Heart left ventricle (tissue), 16 donors: ENCODE measurements around the gene LYPD1. TPM values are rescaled to one million over a fixed set of nuclear protein-coding genes. Genes with fewer than 3 reads are reported as not detected.

ENCODE experiments used
- ATAC-seq, 4 donors: fragments of 200-7000 bp; cut with Tn5 transposase; one replicate each; pipeline ENCODE4 v1.9.1; 2020 to 2022; ENCODE audit warnings: moderate library complexity in 4 of 4, mild to moderate bottlenecking in 3 of 4, moderate number of reproducible peaks in 1 of 4
- DNase-seq, 5 donors: peaks; one replicate each; pipeline ENCODE4 v3.0.0-alpha.2; 2020
- H3K27ac ChIP-seq, 12 donors: fragments of 200-600 bp; sonication (generic) in 4 of 12; one replicate each; pipeline versions ENCODE4 v1.5.0 to v1.8.0; 2016 to 2022; ENCODE audit warnings: mild to moderate bottlenecking in 2 of 12
- H3K27me3 ChIP-seq, 9 donors: fragments of 200-600 bp; sonication (generic) in 2 of 9; one replicate each; pipeline versions ENCODE4 v1.5.1 to v1.8.0; 2016 to 2022; ENCODE audit warnings: mild to moderate bottlenecking in 3 of 9
- H3K36me3 ChIP-seq, 9 donors: fragments of 200-600 bp; sonication (generic) in 2 of 9; one replicate each; pipeline versions ENCODE4 v1.5.0 to v1.8.0; 2018 to 2022; ENCODE audit warnings: mild to moderate bottlenecking in 2 of 9
- H3K4me1 ChIP-seq, 12 donors: fragments of 200-600 bp; sonication (generic) in 4 of 12; one replicate each; pipeline versions ENCODE4 v1.5.0 to v1.8.0; 2016 to 2022; ENCODE audit warnings: mild to moderate bottlenecking in 3 of 12
- H3K4me3 ChIP-seq, 12 donors: fragments of 200-600 bp; sonication (generic) in 4 of 12; one replicate each; pipeline versions ENCODE4 v1.5.0 to v1.8.0; 2017 to 2022; ENCODE audit warnings: mild to moderate bottlenecking in 9 of 12, moderate library complexity in 4 of 12
- H3K9me3 ChIP-seq, 12 donors: fragments of 200-600 bp; sonication (generic) in 4 of 12; one replicate each; pipeline versions ENCODE4 v1.5.0 to v1.8.0; 2016 to 2022; ENCODE audit warnings: mild to moderate bottlenecking in 1 of 12
- CTCF ChIP-seq, 12 donors: fragments of 200-600 bp; sonication (generic) in 4 of 12; IDR thresholded peaks; one replicate each; pipeline versions ENCODE4 v1.5.0 to v1.8.0; 2018 to 2022; ENCODE audit warnings: antibody characterized with exemption in 12 of 12, mild to moderate bottlenecking in 5 of 12
- POLR2A ChIP-seq, 2 donors: fragments of 450-650 bp; IDR thresholded peaks; one replicate each; pipeline ENCODE4 v1.6.1; 2017; ENCODE audit warnings: antibody characterized with exemption in 2 of 2, mild to moderate bottlenecking in 2 of 2, moderate library complexity in 2 of 2
- WGBS, 4 donors: extraction: QIAGEN DNeasy Blood & Tissue Kit in 2 of 4; methylation state at CpG; one replicate each; pipeline versions ENCODE4 v1.1.5 to v1.1.7; 2013 to 2018; 5-methylcytosine and 5-hydroxymethylcytosine counted together
- intact Hi-C, 10 donors: fragments of 100-400 bp; cut with DNase I; formaldehyde crosslinking; loops; one replicate each; pipeline versions ENCODE4 v1.11.1 to v1.14.2; 2022
- polyA plus RNA-seq, 2 donors: library from polyadenylated mRNA; stranded (reverse); fragments of 200-250 nt; gene quantifications; one replicate each; pipeline ENCODE4 v1.2.3, GENCODE V29; 2013
- total RNA-seq, 9 donors: library from RNA; depleted of rRNA in 2 of 9; stranded (reverse); fragments of >200 nt in 2 of 9; fragmentation: NEBNext Ultra II Directional in 3 of 9; extraction: Animal tissue kit (Norgen Biotek cat#: 25700) in 3 of 9; gene quantifications; one replicate each; pipeline versions ENCODE4 v1.1.0 to v1.2.4, GENCODE V29; 2016 to 2023
- donor health status: ischemic (EF 13 %, LVEDD 7.1; RV severe dilation, severe dysfunction).
- donor health status: healthy with polysubstance abuse.
- donor health status: DM: no; HTN: yes; CAD: no.
- donor health status: DM: no; HTN: no; CAD: no.
- donor health status: ischemic (EF 25% LVEDD 6.9; RV normal size, moderate dysfunction).
- donor health status: ischemic (EF 25% LVEDD 5.7; RV mildly dilated, moderate dysfunction).
- donor health status: healthy.
- donor health status: DM: yes; HTN: yes; CAD: no.
- donor health status: ischemic (EF 35%, LVEDD 5.7; RV mildly dilated, moderate dysfunction).
- donor health status: nonischemic (EF 11% LVEDD 7.7; RV severe dilation, severe dysfunction).
- donor health status: DM: yes; HTN: yes; CAD: no.
- donor health status: PGD.
- donor health status: ischemic (EF 29% LVEDD 5.4; RV normal size, mild dysfunction).
- donor health status: nonischemic (EF 23%, LVEDD 6.1; RV moderate dilation, normal function).

Gene LYPD1
- total and polyA plus RNA-seq, 11 donors = 0.15 to 1.8 (median 0.34) TPM; not detected in 3

GRCh38 chr2:132598536-132598935, 71.5 kb downstream of the LYPD1 start:
- Histone ChIP-seq H3K36me3 (no peaks in the 10 kb centered on the region), H3K4me1 (no peaks in the 10 kb centered on the region), H3K4me3 (no peak overlapping the region), H3K9me3 (peaks cover 0 to 8% (median 0%) of the 10 kb centered on the region in 12 donors), H3K27me3 (peaks cover 0 to 11% (median 0%) of the 10 kb centered on the region in 9 donors), H3K27ac (no peak overlapping the region)
- ATAC-seq = no peak
- no peak for TF ChIP-seq CTCF (IDR thresholded peaks at IDR 0.05)
- no peak for TF ChIP-seq POLR2A (IDR thresholded peaks at IDR 0.05)
- WGBS, 4 donors = 80 to 89% (median 81%) methylated on average over 3 of the region's 3 CpGs
- DNase-seq = no peak
- intact Hi-C loops = no loop called here

- TF ChIP-seq CTCF (IDR thresholded peaks at IDR 0.05) = no peak
- TF ChIP-seq POLR2A (IDR thresholded peaks at IDR 0.05) = no peak
- Histone ChIP-seq H3K4me3 (no peak overlapping the region), H3K27me3 (peaks cover 0 to 11% (median 0%) of the 10 kb centered on the region in 9 donors), H3K9me3 (peaks cover 0 to 8% (median 0%) of the 10 kb centered on the region in 12 donors), H3K36me3 (no peaks in the 10 kb centered on the region), H3K4me1 (no peaks in the 10 kb centered on the region), H3K27ac (no peak overlapping the region)
- 83 to 100% (median 91%) methylated on average over 1 of the region's 1 CpG for WGBS, 4 donors
- ATAC-seq (no peak), DNase-seq (no peak)
- intact Hi-C loops = no loop called here
These were observed 72.2 kb downstream of the LYPD1 start for GRCh38 chr2:132597831-132598230.

GRCh38 chr2:132597166-132597565, 72.8 kb downstream of the LYPD1 start:
- ATAC-seq = no peak
- Histone ChIP-seq H3K9me3 (peaks cover 0 to 8% (median 0%) of the 10 kb centered on the region in 12 donors), H3K27me3 (peaks cover 0 to 11% (median 0%) of the 10 kb centered on the region in 9 donors), H3K27ac (no peak overlapping the region), H3K4me1 (no peaks in the 10 kb centered on the region), H3K4me3 (no peak overlapping the region), H3K36me3 (no peaks in the 10 kb centered on the region)
- DNase-seq = no peak
- intact Hi-C loops = no loop called here
- TF ChIP-seq POLR2A (IDR thresholded peaks at IDR 0.05) = no peak
- TF ChIP-seq CTCF (IDR thresholded peaks at IDR 0.05) = no peak

GRCh38 chr2:132595693-132596092, 74.3 kb downstream of the LYPD1 start:
- intact Hi-C loops = no loop called here
- Histone ChIP-seq H3K9me3 (peaks cover 0 to 8% (median 0%) of the 10 kb centered on the region in 12 donors), H3K4me1 (no peaks in the 10 kb centered on the region), H3K27me3 (peaks cover 0 to 11% (median 0%) of the 10 kb centered on the region in 9 donors), H3K4me3 (no peak overlapping the region), H3K36me3 (no peaks in the 10 kb centered on the region), H3K27ac (no peak overlapping the region)
- WGBS, 4 donors = 77 to 91% (median 83%) methylated on average over 2 of the region's 2 CpGs
- TF ChIP-seq CTCF (IDR thresholded peaks at IDR 0.05) = no peak
- TF ChIP-seq POLR2A (IDR thresholded peaks at IDR 0.05) = no peak
- ATAC-seq = no peak
- no peak for DNase-seq
